Posterior vena cava (tissue), 2 donors: ENCODE results near the gene ZP2. TPM values are rescaled to one million over a fixed set of nuclear protein-coding genes. Genes with fewer than 3 reads are reported as not detected.
A peak's percentile ranks its signal among the peaks of the same experiment; 100 is the strongest.
"Not testable (repeated sequence)": the region's sequence is repeated elsewhere in the genome, so short reads cannot be mapped to it uniquely, and the experiment has no call there.

Source experiments
- DNase-seq: peaks from one replicate; pipeline ENCODE4 v3.0.0-alpha.2; 2020; ENCODE audit warnings: low spot score
- intact Hi-C, 2 donors: fragments of 100-400 bp; cut with DNase I; formaldehyde crosslinking; loops; one replicate each; pipeline versions ENCODE4 v1.14.1 to v1.14.2; 2022 to 2023
- total RNA-seq, 2 donors: library from RNA; stranded (reverse); fragmentation: NEBNext Ultra II Directional; extraction: Animal tissue kit (Norgen Biotek cat#: 25700); gene quantifications; one replicate each; pipeline ENCODE4 v1.2.1, GENCODE V29; 2021
- donor health status: DM: yes; HTN: yes; CAD: no.
- donor health status: DM: yes; HTN: yes; CAD: no.

The ZP2 gene
- total RNA-seq, 2 donors from 2014 or later: not detected

GRCh38 chr16:21184834-21185233, 26.5 kb downstream of the ZP2 start:
- no peak for DNase-seq
- intact Hi-C loops: loop anchor here (5.0 to 10.0 kb wide), 2 partner anchors 110 to 117 kb away; no protein-coding TSS in a partner anchor

GRCh38 chr16:21183995-21184394, 27.4 kb downstream of the ZP2 start:
- no peak for DNase-seq
- intact Hi-C loops: loop anchor here in 1 of 2 donors (10.0 kb wide), 1 partner anchor 111 kb away; no protein-coding TSS in a partner anchor

DNA sequence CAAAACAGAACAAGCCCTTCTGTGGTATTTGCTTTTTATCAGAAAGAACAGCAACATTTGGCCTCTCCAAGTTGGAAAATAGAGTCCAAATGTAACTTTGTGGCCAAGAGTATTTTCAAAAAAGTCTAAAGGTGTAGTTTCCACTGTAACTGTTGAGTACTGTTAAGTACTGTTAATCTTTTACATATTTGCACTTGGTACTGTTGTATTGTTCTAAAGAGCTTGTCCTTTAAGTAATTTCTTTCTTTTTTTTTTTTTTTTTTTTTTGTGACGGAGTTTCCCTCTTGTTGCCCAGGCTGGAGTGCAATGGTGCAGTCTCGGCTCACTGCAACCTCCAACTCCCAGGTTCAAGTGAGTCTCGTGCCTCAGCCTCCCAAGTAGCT, 31.4 kb downstream of the ZP2 start:
- intact Hi-C loops: loop anchor here in 1 of 2 donors (10.0 kb wide), 1 partner anchor 115 kb away; no protein-coding TSS in a partner anchor

GRCh38 chr16:21179126-21179982, 32.0 kb downstream of the ZP2 start:
- DNase-seq: no peak

More for the DNA sequence above, 31.4 kb downstream of the ZP2 start:
- no peak for DNase-seq

DNA sequence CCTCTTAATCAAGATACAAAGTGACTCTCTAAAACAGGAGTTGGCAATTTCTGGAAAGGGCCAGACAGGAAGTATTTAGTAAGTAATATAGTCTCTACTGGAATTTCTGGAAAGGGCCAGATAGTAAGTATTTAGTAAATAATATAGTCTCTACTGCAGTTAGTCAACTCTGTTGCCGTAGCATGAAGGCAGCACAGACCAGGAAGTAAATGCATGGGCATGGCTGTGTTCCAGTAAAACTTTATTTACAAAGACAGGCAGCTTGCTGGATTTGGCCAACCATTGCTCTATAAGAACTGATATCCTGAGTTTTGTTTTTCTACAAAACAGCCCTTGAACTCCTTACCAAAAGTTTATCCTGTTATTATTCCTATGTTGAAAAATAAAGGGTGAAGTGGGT, 36.0 kb downstream of the ZP2 start:
- intact Hi-C loops: no loop called here
- no peak for DNase-seq

More at GRCh38 chr16:21179126-21179982, 32.0 kb downstream of the ZP2 start:
- intact Hi-C loops: no loop called here

GRCh38 chr16:21172650-21173049, 38.7 kb downstream of the ZP2 start:
- intact Hi-C loops: no loop called here
- DNase-seq: no peak

- DNase-seq, intact Hi-C loops: not testable (repeated sequence)
Observed at GRCh38 chr16:21170116-21170515, 41.3 kb downstream of the ZP2 start.

- DNase-seq: no peak
- intact Hi-C loops: no loop called here
Observed at GRCh38 chr16:21169249-21169981, 42.0 kb downstream of the ZP2 start.

GRCh38 chr16:21167929-21168602, 43.3 kb downstream of the ZP2 start:
- intact Hi-C loops: no loop called here
- DNase-seq: no peak

GRCh38 chr16:21167360-21167759, 44.0 kb downstream of the ZP2 start:
- intact Hi-C loops: no loop called here

DNA sequence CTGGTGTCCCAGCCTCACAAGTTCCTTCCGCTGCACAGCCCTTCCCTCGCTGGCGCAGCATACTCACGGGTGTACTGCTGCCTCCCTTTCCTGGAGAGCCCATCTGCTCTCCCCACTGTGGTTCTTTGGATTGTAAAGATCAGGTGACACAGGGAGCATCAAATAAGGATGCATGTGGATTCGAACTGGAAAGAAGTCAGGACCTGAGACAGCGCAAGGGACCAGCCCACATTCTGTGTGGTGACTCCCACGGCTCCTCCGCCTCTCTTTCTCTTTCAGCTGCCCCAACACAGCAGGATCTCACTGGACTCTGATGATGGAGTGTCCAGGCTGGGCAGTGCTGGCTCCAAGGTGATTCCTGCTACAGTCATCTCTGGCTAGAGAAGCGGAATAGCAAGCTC, 44.8 kb downstream of the ZP2 start:
- intact Hi-C loops: no loop called here
- no peak for DNase-seq

More at GRCh38 chr16:21167360-21167759, 44.0 kb downstream of the ZP2 start:
- no peak for DNase-seq

GRCh38 chr16:21164521-21165168, 46.7 kb downstream of the ZP2 start:
- intact Hi-C loops: no loop called here
- no peak for DNase-seq

GRCh38 chr16:21163576-21163975, 47.8 kb downstream of the ZP2 start:
- DNase-seq: no peak
- intact Hi-C loops: no loop called here

DNA sequence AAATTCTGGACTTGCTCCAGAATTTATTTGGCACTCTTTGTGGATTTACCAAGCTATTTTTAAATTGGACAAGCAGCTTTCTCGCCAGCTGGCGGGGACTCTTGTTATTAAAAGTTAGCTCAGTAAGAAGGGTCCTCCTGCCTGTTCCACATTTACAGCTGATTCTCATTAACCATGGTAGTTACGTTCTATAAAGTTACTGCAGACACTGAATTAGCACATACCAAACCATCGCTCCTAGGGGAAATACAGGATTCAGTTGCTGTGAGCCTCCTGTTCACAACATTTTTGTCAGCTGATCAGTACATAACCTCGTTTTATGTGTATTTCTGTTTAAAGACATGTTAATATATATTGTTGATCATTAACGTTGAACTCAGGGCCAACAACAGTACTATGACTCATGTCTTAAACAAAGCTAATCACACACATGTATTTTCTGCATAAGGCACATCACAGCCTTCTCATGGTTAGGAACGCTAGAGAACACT, 48.7 kb downstream of the ZP2 start:
- intact Hi-C loops: no loop called here
- no peak for DNase-seq

GRCh38 chr16:21161211-21161610, 50.2 kb downstream of the ZP2 start:
- intact Hi-C loops: no loop called here

GRCh38 chr16:21160276-21160675, 51.1 kb downstream of the ZP2 start:
- no peak for DNase-seq
- intact Hi-C loops: no loop called here

More at GRCh38 chr16:21161211-21161610, 50.2 kb downstream of the ZP2 start:
- no peak for DNase-seq

GRCh38 chr16:21159281-21159951, 52.0 kb downstream of the ZP2 start:
- DNase-seq: peak; percentile 83
- intact Hi-C loops: loop anchor here in 1 of 2 donors (2.0 kb wide), 1 partner anchor 141 kb away; no protein-coding TSS in a partner anchor
